Urothelium cell line (cell line): ENCODE measurements around the gene CDK6.

ENCODE experiments used
- DNase-seq: peaks from one replicate; pipeline ENCODE4 v3.0.0; 2011; ENCODE audit warnings: low spot score, mixed read lengths
- FAIRE-seq: peaks from 2 replicates; lab custom pipeline; 2011; peaks lifted over from hg19 to GRCh38; lab: Jason Lieb, UNC

CDK6 gene

GRCh38 chr7:92717623-92717992 lies 118.8 kb downstream of the CDK6 start:
- DNase-seq (no peak), FAIRE-seq (peak; percentile 65)

- FAIRE-seq (no peak), DNase-seq (no peak)
These were observed 119.4 kb downstream of the CDK6 start for GRCh38 chr7:92716825-92717580.

- FAIRE-seq: no peak
- DNase-seq: no peak
These were observed 120.4 kb downstream of the CDK6 start for GRCh38 chr7:92715963-92716362.

GRCh38 chr7:92714767-92715166 lies 121.6 kb downstream of the CDK6 start:
- DNase-seq (no peak), FAIRE-seq (no peak)

- DNase-seq (no peak), FAIRE-seq (no peak)
These were observed 122.1 kb downstream of the CDK6 start for GRCh38 chr7:92714280-92714679.

- no peak for FAIRE-seq
- no peak for DNase-seq
These were observed 126.5 kb downstream of the CDK6 start for GRCh38 chr7:92709912-92710311.

- no peak for FAIRE-seq
These were observed 127.2 kb downstream of the CDK6 start for GRCh38 chr7:92709150-92709549.

GRCh38 chr7:92708111-92709042 lies 128.0 kb downstream of the CDK6 start:
- no peak for FAIRE-seq
- DNase-seq: no peak

More at GRCh38 chr7:92709150-92709549, 127.2 kb downstream of the CDK6 start:
- DNase-seq: no peak

- DNase-seq (no peak), FAIRE-seq (no peak)
These were observed 128.9 kb downstream of the CDK6 start for GRCh38 chr7:92707435-92707834.

GRCh38 chr7:92706563-92706962 lies 129.8 kb downstream of the CDK6 start:
- DNase-seq (no peak), FAIRE-seq (no peak)

GRCh38 chr7:92705831-92706230 lies 130.5 kb downstream of the CDK6 start:
- no peak for FAIRE-seq
- DNase-seq: no peak

- DNase-seq (no peak), FAIRE-seq (no peak)
These were observed 131.5 kb downstream of the CDK6 start for GRCh38 chr7:92704858-92705257.

GRCh38 chr7:92702535-92702934 lies 133.8 kb downstream of the CDK6 start:
- DNase-seq (no peak), FAIRE-seq (no peak)

GRCh38 chr7:92699966-92700514 lies 136.3 kb downstream of the CDK6 start:
- FAIRE-seq (no peak), DNase-seq (no peak)

GRCh38 chr7:92699560-92699959 lies 136.8 kb downstream of the CDK6 start:
- no peak for DNase-seq
- peak; percentile 61 for FAIRE-seq

- DNase-seq: peak; percentile 90
- FAIRE-seq: peak; percentile 90
These were observed 138.0 kb downstream of the CDK6 start for GRCh38 chr7:92698237-92698841.

GRCh38 chr7:92697414-92697813 lies 139.0 kb downstream of the CDK6 start:
- DNase-seq (no peak), FAIRE-seq (no peak)

GRCh38 chr7:92697012-92697411 lies 139.4 kb downstream of the CDK6 start:
- FAIRE-seq (no peak), DNase-seq (no peak)

GRCh38 chr7:92696584-92696983 lies 139.8 kb downstream of the CDK6 start:
- DNase-seq (no peak), FAIRE-seq (no peak)

GRCh38 chr7:92695308-92696261 lies 140.8 kb downstream of the CDK6 start:
- DNase-seq (peak; percentile 75), FAIRE-seq (peak; percentile 63)
